DND-41 (cell line): ENCODE results near the gene ECT2L.

ENCODE experiments used
- CTCF ChIP-seq: IDR thresholded peaks from 2 replicates; pipeline ENCODE4 v1.5.1; 2012; ENCODE audit warnings: borderline replicate concordance, low read length, moderate library complexity, mild to moderate bottlenecking; ENCODE audit not compliant: poor library complexity, severe bottlenecking; ENCODE audit errors: extremely low read depth
- EZH2 ChIP-seq: IDR thresholded peaks from 3 replicates; pipeline ENCODE4 v1.6.1; 2012; ENCODE audit warnings: borderline replicate concordance, low read depth, mild to moderate bottlenecking, moderate library complexity, low read length, inconsistent platforms; ENCODE audit not compliant: severe bottlenecking

DNA sequence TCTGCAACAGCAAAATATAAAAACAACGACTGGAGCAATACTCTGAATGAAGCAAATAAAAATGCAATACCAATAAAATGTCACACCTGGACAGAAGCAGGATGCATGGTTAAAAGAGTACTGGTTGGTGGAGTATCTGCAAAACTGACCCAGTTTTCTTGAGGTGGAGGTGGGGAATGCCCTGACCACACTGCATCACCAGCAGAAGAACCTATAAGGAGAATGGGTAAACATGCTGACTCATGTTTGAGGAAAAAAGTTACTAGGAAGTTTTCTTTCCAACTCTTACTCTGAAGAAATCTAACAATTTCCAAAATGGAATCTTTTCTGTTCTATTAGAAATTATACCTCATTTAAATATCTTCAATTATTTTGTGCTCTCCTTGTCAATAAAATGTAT is 148.5 kb downstream of the ECT2L start:
- TF ChIP-seq CTCF (no peak), EZH2 (no peak)
